Neuronal stem cell (in vitro differentiated cells): Measurements from ENCODE around the gene GIT1.

Experiments
- DNase-seq: peaks from one replicate; pipeline ENCODE4 v3.0.0-alpha.2; 2013; ENCODE audit warnings: low spot score
- H2AFZ ChIP-seq: one replicate; pipeline ENCODE4 v1.6.1; 2013; ENCODE audit warnings: mild to moderate bottlenecking, low read length, inconsistent platforms
- H2AK5ac ChIP-seq: 2 replicates; pipeline ENCODE4 v1.6.1; 2013; ENCODE audit warnings: low read depth, mild to moderate bottlenecking, inconsistent platforms, low read length, moderate library complexity, mixed read lengths
- H2BK120ac ChIP-seq: 2 replicates; pipeline ENCODE4 v1.6.1; 2013; ENCODE audit warnings: low read depth, mild to moderate bottlenecking, inconsistent platforms, low read length, moderate library complexity, mixed read lengths
- H2BK12ac ChIP-seq: one replicate; pipeline ENCODE4 v1.6.1; 2013; ENCODE audit warnings: low read length, inconsistent platforms
- H2BK15ac ChIP-seq: 2 replicates; pipeline ENCODE4 v1.6.1; 2013; ENCODE audit warnings: mild to moderate bottlenecking, low read length, inconsistent platforms, mixed read lengths
- H2BK5ac ChIP-seq: one replicate; pipeline ENCODE4 v1.6.1; 2013; ENCODE audit warnings: inconsistent platforms, mild to moderate bottlenecking, low read length, moderate library complexity
- H3K14ac ChIP-seq: one replicate; pipeline ENCODE4 v1.6.1; 2013; ENCODE audit warnings: low read length, inconsistent platforms
- H3K18ac ChIP-seq: 2 replicates; pipeline ENCODE4 v1.6.1; 2013; ENCODE audit warnings: low read length, inconsistent platforms
- H3K23ac ChIP-seq: 2 replicates; pipeline ENCODE4 v1.6.1; 2013; ENCODE audit warnings: low read depth, mild to moderate bottlenecking, mixed read lengths, low read length, inconsistent platforms; ENCODE audit not compliant: poor library complexity
- H3K27ac ChIP-seq: replicated peaks from 3 replicates; pipeline ENCODE4 v1.5.1; 2013; ENCODE audit warnings: low read length, inconsistent platforms
- H3K27me3 ChIP-seq, 3 experiments: 2 replicates each; pipeline ENCODE4 v1.6.1; 2013; ENCODE audit warnings: low read length in 3 of 3, mild to moderate bottlenecking in 2 of 3, inconsistent platforms in 1 of 3, low read depth in 1 of 3, mixed read lengths in 1 of 3, moderate library complexity in 1 of 3; ENCODE audit not compliant: control insufficient read depth in 3 of 3, insufficient read depth in 3 of 3
- H3K36me3 ChIP-seq, 2 donors: replicated peaks in 1 of 2; 2 replicates each; pipeline ENCODE4 v1.6.1; 2013; ENCODE audit warnings: low read length in 2 of 2; ENCODE audit not compliant: control insufficient read depth in 2 of 2, insufficient read depth in 2 of 2
- H3K4ac ChIP-seq: 2 replicates; pipeline ENCODE4 v1.6.1; 2013; ENCODE audit warnings: inconsistent platforms, mild to moderate bottlenecking, low read length, moderate library complexity
- H3K4me1 ChIP-seq, 2 donors: 1 replicate in 1 of 2; 2 replicates in 1 of 2; pipeline ENCODE4 v1.6.1; 2013; ENCODE audit warnings: low read length in 2 of 2, low read depth in 1 of 2; ENCODE audit not compliant: control insufficient read depth in 2 of 2, insufficient read depth in 1 of 2
- H3K4me2 ChIP-seq: one replicate; pipeline ENCODE4 v1.6.1; 2013; ENCODE audit warnings: mild to moderate bottlenecking, low read length, inconsistent platforms; ENCODE audit not compliant: insufficient read depth, poor library complexity, severe bottlenecking
- H3K4me3 ChIP-seq, 2 donors: 2 replicates each; pipeline ENCODE4 v1.5.1; 2013; ENCODE audit warnings: low read length in 2 of 2, mild to moderate bottlenecking in 2 of 2, inconsistent platforms in 1 of 2, moderate library complexity in 1 of 2
- H3K79me1 ChIP-seq: one replicate; pipeline ENCODE4 v1.6.1; 2013; ENCODE audit warnings: low read depth, mild to moderate bottlenecking, inconsistent platforms, low read length, moderate library complexity
- H3K9ac ChIP-seq: one replicate; pipeline ENCODE4 v1.6.1; 2013; ENCODE audit warnings: mild to moderate bottlenecking, low read depth, low read length, inconsistent platforms; ENCODE audit not compliant: poor library complexity
- H3K9me3 ChIP-seq, 2 donors: replicated peaks in 1 of 2; 2 replicates each; pipeline versions ENCODE3 to v1.6.1; 2013; ENCODE audit warnings: low read length in 2 of 2, mild to moderate bottlenecking in 2 of 2, inconsistent platforms in 1 of 2, low read depth in 1 of 2, mixed read lengths in 1 of 2, moderate library complexity in 1 of 2; ENCODE audit not compliant: control insufficient read depth in 2 of 2, insufficient read depth in 1 of 2
- H4K8ac ChIP-seq: one replicate; pipeline ENCODE4 v1.6.1; 2013; ENCODE audit warnings: low read depth, mild to moderate bottlenecking, inconsistent platforms, low read length, moderate library complexity
- H4K91ac ChIP-seq: one replicate; pipeline ENCODE4 v1.6.1; 2013; ENCODE audit warnings: low read length, low read depth, mild to moderate bottlenecking, inconsistent platforms; ENCODE audit not compliant: poor library complexity
- WGBS, 2 donors: extraction: QIAGEN DNeasy Blood & Tissue Kit; methylation state at CpG; one replicate each; pipeline ENCODE4 v1.1.7; 2013; ENCODE audit warnings: missing lambda C conversion rate in 2 of 2, mixed read lengths in 1 of 2; ENCODE audit not compliant: insufficient read length in 2 of 2, insufficient replicate concordance in 1 of 2; ENCODE audit errors: extremely low coverage in 2 of 2; 5-methylcytosine and 5-hydroxymethylcytosine counted together

Gene GIT1

GRCh38 chr17:29590411-29591145 is 1.1 kb upstream of the GIT1 start:
- H3K27ac ChIP-seq, result no peak overlapping the region

DNA sequence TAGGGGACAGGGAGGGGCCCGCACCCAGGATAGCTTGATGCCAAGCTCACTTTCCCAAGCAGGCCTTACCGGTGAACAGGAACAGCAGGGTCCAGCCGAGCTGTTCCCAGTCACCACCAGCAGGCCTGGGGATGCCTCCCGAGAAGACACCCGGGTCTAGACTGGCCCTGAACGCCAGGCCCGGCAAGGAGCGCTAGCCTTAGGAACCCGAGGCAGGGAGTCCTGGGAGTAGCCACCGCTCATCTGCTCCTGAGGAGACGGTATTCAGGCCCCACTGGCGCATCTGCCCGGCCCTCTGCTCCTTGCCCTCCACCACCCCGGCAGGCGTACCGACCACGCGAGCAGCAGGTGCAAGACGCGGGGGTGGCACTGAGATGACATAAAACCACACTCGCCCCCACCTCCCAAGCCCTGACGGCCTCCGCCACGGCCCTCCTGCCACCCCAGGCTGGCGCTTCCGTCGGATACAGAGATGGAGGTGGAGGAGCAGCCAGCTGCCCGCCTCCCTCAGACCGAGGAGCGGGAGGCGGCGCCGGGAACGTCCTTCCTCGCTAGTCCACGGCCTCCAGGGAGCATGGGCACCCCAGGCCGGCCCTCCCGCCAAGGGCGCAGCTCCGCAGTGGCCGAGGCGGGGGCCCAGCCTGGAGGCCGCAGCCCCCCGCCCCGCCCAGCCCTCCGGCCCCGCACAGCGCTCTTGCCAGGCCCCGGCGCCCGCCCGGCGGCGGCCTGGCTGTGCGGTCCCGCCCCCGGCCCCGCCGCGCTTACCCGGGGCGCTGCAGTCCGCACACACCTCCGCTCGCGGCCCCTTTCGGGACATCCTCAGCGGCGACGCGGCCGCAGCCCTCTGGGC is 661 bp downstream of the GIT1 start:
- H3K9ac ChIP-seq, result peak overlapping the region; percentile 99
- H2AK5ac ChIP-seq, result peak overlapping the region; percentile 90
- no peaks in the 10 kb centered on the region for H3K9me3 ChIP-seq
- peak overlapping the region; percentile 96 for H3K18ac ChIP-seq
- H3K4me3 ChIP-seq, result peak overlapping the region; percentile 66 to 95
- no peak for DNase-seq
- H2AFZ ChIP-seq, result peak overlapping the region; percentile 68
- no peak overlapping the region for H3K27ac ChIP-seq
- H3K4me1 ChIP-seq, result peaks cover 49 to 59% of the 10 kb centered on the region in 2 donors
- no peak overlapping the region for H4K91ac ChIP-seq
- peak overlapping the region; percentile 95 for H2BK15ac ChIP-seq
- no CpG with 5 or more reads among the region's 72 CpGs for WGBS, 2 donors
- peaks cover 0 to 4% of the 10 kb centered on the region in 2 donors for H3K36me3 ChIP-seq
- H4K8ac ChIP-seq, result no peak overlapping the region
- H3K23ac ChIP-seq, result peak overlapping the region; percentile 89
- peak overlapping the region; percentile 58 for H2BK5ac ChIP-seq
- peaks cover 15% of the 10 kb centered on the region for H3K79me1 ChIP-seq
- H2BK12ac ChIP-seq, result peak overlapping the region; percentile 48
- no peaks in the 10 kb centered on the region for H3K27me3 ChIP-seq
- peak overlapping the region; percentile 63 for H2BK120ac ChIP-seq
- peak overlapping the region; percentile 96 for H3K4me2 ChIP-seq
- H3K4ac ChIP-seq, result peak overlapping the region; percentile 43
- peak overlapping the region; percentile 95 for H3K14ac ChIP-seq

More at GRCh38 chr17:29590411-29591145, 1.1 kb upstream of the GIT1 start:
- no peak overlapping the region for H3K4ac ChIP-seq
- H3K4me2 ChIP-seq, result peak overlapping the region; percentile 85
- H2BK5ac ChIP-seq, result peak overlapping the region; percentile 16
- H3K27me3 ChIP-seq, result no peaks in the 10 kb centered on the region
- H3K14ac ChIP-seq, result no peak overlapping the region
- no peak overlapping the region for H2BK120ac ChIP-seq
- peak overlapping the region; percentile 36 for H3K9ac ChIP-seq
- H3K79me1 ChIP-seq, result peaks cover 17% of the 10 kb centered on the region
- H3K18ac ChIP-seq, result peak overlapping the region; percentile 94
- peak overlapping the region; percentile 89 for H2AFZ ChIP-seq
- no peak for DNase-seq
- no peak overlapping the region for H4K8ac ChIP-seq
- peaks cover 39 to 49% of the 10 kb centered on the region in 2 donors for H3K4me1 ChIP-seq
- no CpG with 5 or more reads among the region's 30 CpGs for WGBS, 2 donors
- no peaks in the 10 kb centered on the region for H3K9me3 ChIP-seq
- peak overlapping the region; percentile 93 for H2BK12ac ChIP-seq
- peak overlapping the region; percentile 47 for H2AK5ac ChIP-seq
- H2BK15ac ChIP-seq, result peak overlapping the region; percentile 33
- H3K36me3 ChIP-seq, result no peaks in the 10 kb centered on the region
- no peak overlapping the region for H4K91ac ChIP-seq
- H3K4me3 ChIP-seq, result peak overlapping the region; percentile 1 to 66
- peak overlapping the region; percentile 32 for H3K23ac ChIP-seq

DNA sequence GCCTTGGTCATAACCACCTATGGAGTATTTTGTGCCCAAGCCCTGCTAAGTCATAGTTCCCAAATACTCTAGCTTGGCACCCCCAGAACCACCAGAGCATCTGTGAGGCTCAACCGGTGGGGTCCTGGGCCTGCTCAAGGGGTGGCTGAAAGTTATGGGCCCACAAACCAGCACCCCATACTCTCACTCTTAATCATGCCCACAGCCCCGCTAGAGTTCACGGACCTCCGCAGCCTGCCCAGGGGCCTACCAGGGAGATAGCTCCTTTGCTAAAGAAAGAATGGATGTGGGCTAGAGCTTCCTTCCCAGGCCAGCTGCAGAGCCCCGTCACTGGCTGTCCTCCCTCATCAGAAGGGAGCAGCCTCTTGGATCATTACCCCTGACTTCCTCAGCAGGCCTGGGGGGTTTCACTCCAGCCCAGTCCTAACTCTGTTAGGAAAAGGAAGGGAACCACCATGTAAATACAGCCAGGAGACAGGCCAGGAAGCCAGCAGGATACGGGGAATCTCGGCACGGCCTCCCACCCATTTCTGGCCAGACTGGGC is 1.4 kb downstream of the GIT1 start:
- H3K14ac ChIP-seq, result peak overlapping the region; percentile 78
- H2AFZ ChIP-seq, result no peak overlapping the region
- no peak overlapping the region for H3K4ac ChIP-seq
- no peak overlapping the region for H4K91ac ChIP-seq
- peak overlapping the region; percentile 63 for H2BK120ac ChIP-seq
- H2BK15ac ChIP-seq, result peak overlapping the region; percentile 68
- H2BK12ac ChIP-seq, result no peak overlapping the region
- H3K27me3 ChIP-seq, result no peaks in the 10 kb centered on the region
- peak overlapping the region; percentile 90 for H2AK5ac ChIP-seq
- H3K4me3 ChIP-seq, result peak overlapping the region; percentile 66 to 95
- H3K27ac ChIP-seq, result no peak overlapping the region
- H3K4me1 ChIP-seq, result peaks cover 49 to 59% of the 10 kb centered on the region in 2 donors
- H3K9me3 ChIP-seq, result no peaks in the 10 kb centered on the region
- peak overlapping the region; percentile 96 for H3K4me2 ChIP-seq
- H3K9ac ChIP-seq, result peak overlapping the region; percentile 99
- H2BK5ac ChIP-seq, result no peak overlapping the region
- WGBS, 2 donors, result no CpG with 5 or more reads among the region's 8 CpGs
- H3K79me1 ChIP-seq, result peaks cover 15% of the 10 kb centered on the region
- peaks cover 4 to 11% of the 10 kb centered on the region in 2 donors for H3K36me3 ChIP-seq
- H3K18ac ChIP-seq, result peak overlapping the region; percentile 96
- no peak for DNase-seq
- no peak overlapping the region for H4K8ac ChIP-seq
- peak overlapping the region; percentile 89 for H3K23ac ChIP-seq
